Glomerular visceral epithelial cell (primary cell): Measurements from ENCODE around the gene KLK15.
"Not testable (repeated sequence)": the region's sequence is repeated elsewhere in the genome, so short reads cannot be mapped to it uniquely, and the experiment has no call there.

Source experiments
- DNase-seq: peaks from one replicate; pipeline ENCODE4 v3.0.0-alpha.2; 2016; ENCODE audit errors: extremely low spot score

KLK15 gene

GRCh38 chr19:50821248-50821612 lies 12.1 kb downstream of the KLK15 start:
- no peak for DNase-seq

- no peak for DNase-seq
Measured at GRCh38 chr19:50820549-50821247, 12.7 kb downstream of the KLK15 start.

- DNase-seq: no peak
Measured at GRCh38 chr19:50820086-50820485, 13.3 kb downstream of the KLK15 start.

GRCh38 chr19:50819636-50820035 lies 13.7 kb downstream of the KLK15 start:
- no peak for DNase-seq

GRCh38 chr19:50818859-50819472 lies 14.4 kb downstream of the KLK15 start:
- no peak for DNase-seq

- no peak for DNase-seq
Measured at GRCh38 chr19:50817941-50818858, 15.2 kb downstream of the KLK15 start.

GRCh38 chr19:50815439-50815838 lies 17.9 kb downstream of the KLK15 start:
- DNase-seq: no peak

GRCh38 chr19:50814883-50815282 lies 18.5 kb downstream of the KLK15 start:
- no peak for DNase-seq

- no peak for DNase-seq
Measured at GRCh38 chr19:50812474-50812873, 20.9 kb downstream of the KLK15 start.

- DNase-seq: not testable (repeated sequence)
Measured at GRCh38 chr19:50811622-50812238, 21.6 kb downstream of the KLK15 start.

- no peak for DNase-seq
Measured at GRCh38 chr19:50808856-50809255, 24.5 kb downstream of the KLK15 start.

GRCh38 chr19:50804420-50805272 lies 28.7 kb downstream of the KLK15 start:
- DNase-seq: peak; percentile 99

- DNase-seq: peak; percentile 41
Measured at GRCh38 chr19:50803633-50804419, 29.5 kb downstream of the KLK15 start.

- no peak for DNase-seq
Measured at GRCh38 chr19:50801107-50801506, 32.3 kb downstream of the KLK15 start.

- DNase-seq: no peak
Measured at GRCh38 chr19:50799547-50799851, 33.9 kb downstream of the KLK15 start.

- no peak for DNase-seq
Measured at GRCh38 chr19:50798659-50799546, 34.5 kb downstream of the KLK15 start.

- DNase-seq: no peak
Measured at GRCh38 chr19:50797781-50798658, 35.4 kb downstream of the KLK15 start.

- no peak for DNase-seq
Measured at GRCh38 chr19:50797429-50797780, 36.0 kb downstream of the KLK15 start.
